Measurements from ENCODE around the gene ANKRD13D. TPM values are rescaled to one million over a fixed set of nuclear protein-coding genes. Genes with fewer than 3 reads are reported as not detected.
A peak's percentile ranks its signal among the peaks of the same experiment; 100 is the strongest.

Gene ANKRD13D
- total RNA-seq, 1 experiment from 2014 or later, result 51.8 TPM

- DNase-seq (ENCODE audit: low spot score), result no peak
Observed at GRCh38 chr11:67261946-67262681, 27.0 kb upstream of the ANKRD13D start.

- peak; percentile 84 for DNase-seq (ENCODE audit: low spot score)
Observed at GRCh38 chr11:67262731-67263675, 26.1 kb upstream of the ANKRD13D start.

- DNase-seq (ENCODE audit: low spot score), result no peak
Observed at GRCh38 chr11:67264260-67264659, 24.8 kb upstream of the ANKRD13D start.

GRCh38 chr11:67264877-67265632, 24.0 kb upstream of the ANKRD13D start:
- DNase-seq (ENCODE audit: low spot score), result no peak

- no peak for DNase-seq (ENCODE audit: low spot score)
Observed at GRCh38 chr11:67265633-67266448, 23.3 kb upstream of the ANKRD13D start.

- peak; percentile 33 for DNase-seq (ENCODE audit: low spot score)
Observed at GRCh38 chr11:67266449-67267187, 22.5 kb upstream of the ANKRD13D start, which contains the start of gene GRK2. GRK2 (plus strand) TSS chr11:67266473; CDS start chr11:67266700, 227 bp downstream.

GRCh38 chr11:67267188-67268080, 21.7 kb upstream of the ANKRD13D start:
- DNase-seq (ENCODE audit: low spot score), result no peak

GRCh38 chr11:67268081-67268961, 20.8 kb upstream of the ANKRD13D start:
- no peak for DNase-seq (ENCODE audit: low spot score)

- DNase-seq (ENCODE audit: low spot score), result no peak
Observed at GRCh38 chr11:67268962-67269268, 20.2 kb upstream of the ANKRD13D start.

GRCh38 chr11:67269401-67270255, 19.5 kb upstream of the ANKRD13D start:
- DNase-seq (ENCODE audit: low spot score), result no peak

GRCh38 chr11:67270256-67271204, 18.6 kb upstream of the ANKRD13D start:
- DNase-seq (ENCODE audit: low spot score), result no peak

- DNase-seq (ENCODE audit: low spot score), result no peak
Observed at GRCh38 chr11:67271205-67271540, 17.9 kb upstream of the ANKRD13D start.

- no peak for DNase-seq (ENCODE audit: low spot score)
Observed at GRCh38 chr11:67271541-67272284, 17.4 kb upstream of the ANKRD13D start.

- DNase-seq (ENCODE audit: low spot score), result no peak
Observed at GRCh38 chr11:67272327-67273259, 16.5 kb upstream of the ANKRD13D start.

All from A172 (cell line).